Esophagus squamous epithelium (tissue), 5 donors: ENCODE results near the gene SHOC1. TPM values are rescaled to one million over a fixed set of nuclear protein-coding genes. Genes with fewer than 3 reads are reported as not detected.

Experiments used
- DNase-seq: peaks from one replicate; lab custom pipeline; 2025; lab: John Stamatoyannopoulos, UW
- H3K27ac ChIP-seq, 4 donors: fragments of 200-600 bp; sonication (generic); one replicate each; pipeline ENCODE4 v1.5.1; 2016 to 2019; ENCODE audit warnings: mild to moderate bottlenecking in 1 of 4
- H3K27me3 ChIP-seq, 4 donors: fragments of 200-600 bp; sonication (generic); 1 replicate in 3 of 4; 2 replicates in 1 of 4; pipeline versions ENCODE4 v1.5.1 to v1.6.0; 2017 to 2021; ENCODE audit warnings: antibody characterized with exemption in 1 of 4
- H3K36me3 ChIP-seq, 3 donors: fragments of 200-600 bp; sonication (generic); one replicate each; pipeline ENCODE4 v1.5.1; 2016 to 2019
- H3K4me1 ChIP-seq, 3 donors: fragments of 200-600 bp; sonication (generic); one replicate each; pipeline ENCODE4 v1.5.1; 2017 to 2019
- H3K4me3 ChIP-seq, 4 donors: fragments of 200-600 bp; sonication (generic); 1 replicate in 3 of 4; 2 replicates in 1 of 4; pipeline ENCODE4 v1.5.1; 2016 to 2019; ENCODE audit warnings: mild to moderate bottlenecking in 2 of 4, moderate library complexity in 1 of 4
- H3K9me3 ChIP-seq, 3 donors: fragments of 200-600 bp; sonication (generic); one replicate each; pipeline ENCODE4 v1.5.1; 2016 to 2019
- CTCF ChIP-seq, 6 experiments: fragments of 450-650 bp in 4 of 6; fragments of 200-600 bp in 2 of 6; sonication (generic) in 2 of 6; IDR thresholded peaks; one replicate each; pipeline ENCODE4 v1.5.1; 2016 to 2019; ENCODE audit warnings: antibody characterized with exemption in 6 of 6, mild to moderate bottlenecking in 4 of 6, moderate library complexity in 4 of 6
- POLR2A ChIP-seq, 4 donors: fragments of 450-650 bp; IDR thresholded peaks; one replicate each; pipeline ENCODE4 v1.6.1; 2017; ENCODE audit warnings: antibody characterized with exemption in 4 of 4, mild to moderate bottlenecking in 4 of 4, moderate library complexity in 3 of 4
- WGBS, 2 donors: methylation state at CpG; one replicate each; pipeline ENCODE4 v1.1.5; 2018; 5-methylcytosine and 5-hydroxymethylcytosine counted together
- intact Hi-C: fragments of 100-400 bp; cut with DNase I; formaldehyde crosslinking; loops from one replicate; pipeline ENCODE4 v1.15.0; 2022
- total RNA-seq, 4 donors: library from RNA; depleted of rRNA; stranded (reverse); fragments of >200 nt; gene quantifications; one replicate each; pipeline ENCODE4 v1.1.0, GENCODE V29; 2016
- donor health status: DM: yes; HTN: yes; CAD: no.

Gene SHOC1
- total RNA-seq: 1 to 10 TPM in 1 of 4 donors, under 1 TPM in 1, not detected in 2; 0.15 to 5.8 TPM

- Histone ChIP-seq H3K27me3 (no peaks in the 10 kb centered on the region), H3K27ac (peak within 1 kb of the TSS; percentile 68 to 83 (median 78)), H3K4me3 (peak within 1 kb of the TSS in 2 of 4 donors; percentile 27 to 48), H3K36me3 (no peaks in the 10 kb centered on the region), H3K4me1 (peaks cover 0 to 12% (median 0%) of the 10 kb centered on the region in 3 donors), H3K9me3 (no peaks in the 10 kb centered on the region)
- TF ChIP-seq CTCF (IDR thresholded peaks at IDR 0.05) (no peak), POLR2A (IDR thresholded peaks at IDR 0.05) (no peak)
- intact Hi-C loops: no loop called here
- no peak for DNase-seq
- WGBS, 2 donors: 58 to 85% methylated on average over 22 to 24 of the region's 29 CpGs
Measured at GRCh38 chr9:111794835-111795556, at the start of gene SHOC1. TSS of gene SHOC1 (minus strand) at chr9:111794937. CDS start at chr9:111791418, 3,519 bp downstream.

DNA sequence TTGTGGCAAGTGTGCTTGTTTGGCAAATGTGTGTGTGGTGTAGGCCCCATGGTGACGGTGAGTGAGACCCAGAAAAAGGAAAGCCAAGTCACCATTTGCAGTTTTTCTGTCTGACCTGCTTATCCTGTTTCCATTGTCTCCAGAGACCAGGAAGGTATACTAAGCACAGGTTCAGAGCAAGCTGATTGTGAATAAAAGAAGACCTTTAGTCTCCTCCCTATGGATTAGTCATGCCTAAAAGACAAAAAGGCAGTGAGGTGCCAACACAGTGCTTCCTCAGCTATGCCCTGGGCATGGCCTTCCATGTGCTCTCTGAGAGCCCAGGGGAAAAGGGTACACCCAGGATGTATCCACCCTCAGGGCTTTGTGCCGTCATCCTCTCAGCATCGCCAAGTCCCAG, 49.2 kb upstream of the SHOC1 start:
- H3K4me3 ChIP-seq: no peak overlapping the region
- no peak for TF ChIP-seq CTCF (IDR thresholded peaks at IDR 0.05)
- TF ChIP-seq POLR2A (IDR thresholded peaks at IDR 0.05): no peak
- H3K4me1 ChIP-seq: peaks cover 0 to 44% (median 14%) of the 10 kb centered on the region in 3 donors
- H3K27ac ChIP-seq: peak overlapping the region; percentile 61 to 84 (median 71)
- no peaks in the 10 kb centered on the region for H3K9me3 ChIP-seq
- no peak for DNase-seq
- no peaks in the 10 kb centered on the region for H3K27me3 ChIP-seq
- H3K36me3 ChIP-seq: no peaks in the 10 kb centered on the region
- 33 to 48% methylated on average over 3 of the region's 3 CpGs for WGBS, 2 donors
- intact Hi-C loops: no loop called here

GRCh38 chr9:111842313-111842712, 47.6 kb upstream of the SHOC1 start:
- intact Hi-C loops: no loop called here
- no peak overlapping the region for H3K4me3 ChIP-seq
- peak overlapping the region in 1 of 4 donors; percentile 50 for H3K27ac ChIP-seq
- H3K9me3 ChIP-seq: no peaks in the 10 kb centered on the region
- no peaks in the 10 kb centered on the region for H3K36me3 ChIP-seq
- 88 to 91% methylated on average over 1 of the region's 1 CpG for WGBS, 2 donors
- no peak for DNase-seq
- no peak for TF ChIP-seq POLR2A (IDR thresholded peaks at IDR 0.05)
- TF ChIP-seq CTCF (IDR thresholded peaks at IDR 0.05): no peak
- peaks cover 0 to 54% (median 13%) of the 10 kb centered on the region in 3 donors for H3K4me1 ChIP-seq
- no peaks in the 10 kb centered on the region for H3K27me3 ChIP-seq

DNA sequence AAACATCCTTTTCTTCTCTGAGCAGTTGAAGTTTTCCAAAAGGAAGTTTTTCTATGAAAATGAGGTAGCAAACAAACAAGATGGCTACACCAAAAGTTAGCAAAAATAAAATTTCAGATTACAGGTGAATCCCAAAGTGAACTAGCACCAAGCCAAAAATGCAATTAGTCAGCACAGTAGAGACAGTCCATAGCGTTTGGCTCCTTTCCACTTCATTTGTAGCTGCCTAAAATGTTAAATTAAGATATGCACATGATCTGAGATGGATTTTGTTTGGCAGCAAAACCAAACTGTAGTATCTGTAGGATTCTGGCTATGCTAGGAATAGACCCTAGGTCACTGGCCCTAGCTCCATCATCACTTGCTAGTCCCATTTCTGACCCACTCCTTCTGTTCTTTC, 45.7 kb upstream of the SHOC1 start:
- WGBS, 2 donors: 20 to 47% methylated on average over 1 of the region's 1 CpG
- intact Hi-C loops: no loop called here

More for the DNA sequence above, 45.7 kb upstream of the SHOC1 start:
- TF ChIP-seq CTCF (IDR thresholded peaks at IDR 0.05): no peak
- TF ChIP-seq POLR2A (IDR thresholded peaks at IDR 0.05): no peak
- no peak for DNase-seq
- no peaks in the 10 kb centered on the region for H3K27me3 ChIP-seq
- peaks cover 0 to 54% (median 13%) of the 10 kb centered on the region in 3 donors for H3K4me1 ChIP-seq
- no peaks in the 10 kb centered on the region for H3K36me3 ChIP-seq
- H3K9me3 ChIP-seq: no peaks in the 10 kb centered on the region
- no peak overlapping the region for H3K4me3 ChIP-seq
- H3K27ac ChIP-seq: peak overlapping the region in 1 of 4 donors; percentile 83
